ENCODE measurements around the gene OASL. TPM values are rescaled to one million over a fixed set of nuclear protein-coding genes. Genes with fewer than 3 reads are reported as not detected.

OASL gene
- total and polyA plus RNA-seq, 2 donors from 2014 or later, result 1.0 TPM

DNA sequence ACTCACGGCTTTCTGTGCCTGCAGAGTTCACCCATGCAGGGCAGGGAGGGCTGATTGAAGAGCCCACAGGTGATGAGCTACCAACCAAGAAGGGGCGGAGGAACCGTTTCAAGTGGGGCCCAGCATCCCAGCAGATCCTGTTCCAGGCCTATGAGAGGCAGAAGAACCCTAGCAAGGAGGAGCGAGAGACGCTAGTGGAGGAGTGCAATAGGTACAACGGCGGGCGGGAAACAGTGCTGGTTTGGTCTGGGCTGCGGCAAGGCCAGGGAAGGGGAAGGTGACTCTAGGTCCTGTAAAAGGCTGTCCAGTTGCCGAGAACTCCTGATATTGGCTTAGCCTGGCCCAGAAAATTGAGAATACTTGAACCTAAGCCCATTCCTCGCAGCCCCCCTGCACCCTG, 45.5 kb downstream of the OASL start:
- H3K27ac ChIP-seq (ENCODE audit: low read depth in 2 of 2, low read length in 2 of 2), result no peak overlapping the region
- H3K9ac ChIP-seq (ENCODE audit: low read length in 3 of 3), result no peak overlapping the region
- H3K4me1 ChIP-seq (ENCODE audit: control insufficient read depth in 2 of 3, insufficient read depth in 2 of 3, low read depth in 1 of 3, low read length in 3 of 3), result peaks cover 0 to 4% (median 0%) of the 10 kb centered on the region in 3 donors
- intact Hi-C loops (cut with DNase I), result no loop called here
- no peak overlapping the region for H3K4me3 ChIP-seq (ENCODE audit: low read length in 3 of 3)
- no peak for TF ChIP-seq CTCF (IDR thresholded peaks at IDR 0.05; ENCODE audit: borderline replicate concordance, extremely low read depth, insufficient read depth)
- DNase-seq, result no peak
- no peaks in the 10 kb centered on the region for H3K9me3 ChIP-seq (ENCODE audit: control insufficient read depth in 2 of 3, insufficient read depth in 1 of 3, low read length in 3 of 3)
- no peaks in the 10 kb centered on the region for H3K27me3 ChIP-seq (ENCODE audit: control insufficient read depth, insufficient read depth, low read length)
- FAIRE-seq, result no peak
- peaks cover 2 to 30% (median 19%) of the 10 kb centered on the region in 3 donors for H3K36me3 ChIP-seq (ENCODE audit: control insufficient read depth in 2 of 3, insufficient read depth in 3 of 3, low read length in 3 of 3)

GRCh38 chr12:120992989-120993388, 46.1 kb downstream of the OASL start:
- Histone ChIP-seq H3K27me3 (ENCODE audit: control insufficient read depth, insufficient read depth, low read length) (no peaks in the 10 kb centered on the region), H3K9ac (ENCODE audit: low read length in 3 of 3) (no peak overlapping the region), H3K27ac (ENCODE audit: low read depth in 2 of 2, low read length in 2 of 2) (no peak overlapping the region), H3K36me3 (ENCODE audit: control insufficient read depth in 2 of 3, insufficient read depth in 3 of 3, low read length in 3 of 3) (peaks cover 2 to 30% (median 19%) of the 10 kb centered on the region in 3 donors), H3K9me3 (ENCODE audit: control insufficient read depth in 2 of 3, insufficient read depth in 1 of 3, low read length in 3 of 3) (no peaks in the 10 kb centered on the region), H3K4me1 (ENCODE audit: control insufficient read depth in 2 of 3, insufficient read depth in 2 of 3, low read depth in 1 of 3, low read length in 3 of 3) (no peaks in the 10 kb centered on the region), H3K4me3 (ENCODE audit: low read length in 3 of 3) (no peak overlapping the region)
- no peak for TF ChIP-seq CTCF (IDR thresholded peaks at IDR 0.05; ENCODE audit: borderline replicate concordance, extremely low read depth, insufficient read depth)
- FAIRE-seq, result no peak
- DNase-seq, result no peak
- intact Hi-C loops (cut with DNase I), result no loop called here

GRCh38 chr12:120991965-120992364, 47.1 kb downstream of the OASL start:
- Histone ChIP-seq H3K36me3 (ENCODE audit: control insufficient read depth in 2 of 3, insufficient read depth in 3 of 3, low read length in 3 of 3) (peaks cover 2 to 30% (median 19%) of the 10 kb centered on the region in 3 donors), H3K9me3 (ENCODE audit: control insufficient read depth in 2 of 3, insufficient read depth in 1 of 3, low read length in 3 of 3) (no peaks in the 10 kb centered on the region), H3K9ac (ENCODE audit: low read length in 3 of 3) (no peak overlapping the region), H3K4me3 (ENCODE audit: low read length in 3 of 3) (no peak overlapping the region), H3K4me1 (ENCODE audit: control insufficient read depth in 2 of 3, insufficient read depth in 2 of 3, low read depth in 1 of 3, low read length in 3 of 3) (no peaks in the 10 kb centered on the region), H3K27me3 (ENCODE audit: control insufficient read depth, insufficient read depth, low read length) (no peaks in the 10 kb centered on the region), H3K27ac (ENCODE audit: low read depth in 2 of 2, low read length in 2 of 2) (no peak overlapping the region)
- FAIRE-seq (no peak), DNase-seq (no peak)
- no peak for TF ChIP-seq CTCF (IDR thresholded peaks at IDR 0.05; ENCODE audit: borderline replicate concordance, extremely low read depth, insufficient read depth)
- intact Hi-C loops (cut with DNase I), result no loop called here

DNA sequence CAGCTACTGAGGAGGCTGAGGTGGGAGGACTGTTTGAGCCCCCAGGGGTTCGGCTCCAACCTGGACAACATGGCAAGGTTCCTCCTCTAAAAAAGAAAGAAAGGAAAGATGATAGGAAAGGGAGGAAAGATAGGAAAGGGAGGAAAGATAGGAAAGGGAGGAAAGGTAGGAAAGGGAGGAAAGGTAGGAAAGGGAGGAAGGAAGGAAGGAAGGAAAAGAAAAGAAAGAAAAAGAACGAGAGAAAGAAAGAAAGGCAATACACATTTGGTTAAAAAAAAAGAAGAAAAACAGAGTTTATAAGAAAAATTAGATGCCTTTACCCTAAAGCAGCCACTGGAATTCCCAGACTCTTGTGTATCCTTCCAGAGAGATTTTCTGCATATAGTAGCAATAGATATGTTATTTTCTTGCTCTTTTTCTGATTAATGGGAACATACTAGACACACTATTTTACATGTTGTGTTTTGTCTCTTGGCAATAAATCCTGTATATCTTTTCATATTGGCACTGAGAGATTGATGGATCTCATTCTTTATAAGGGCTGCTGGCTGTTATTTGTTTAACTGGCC, 48.5 kb downstream of the OASL start:
- Histone ChIP-seq H3K27me3 (ENCODE audit: control insufficient read depth, insufficient read depth, low read length) (no peaks in the 10 kb centered on the region), H3K4me3 (ENCODE audit: low read length in 3 of 3) (no peak overlapping the region), H3K9me3 (ENCODE audit: control insufficient read depth in 2 of 3, insufficient read depth in 1 of 3, low read length in 3 of 3) (no peaks in the 10 kb centered on the region), H3K4me1 (ENCODE audit: control insufficient read depth in 2 of 3, insufficient read depth in 2 of 3, low read depth in 1 of 3, low read length in 3 of 3) (no peaks in the 10 kb centered on the region), H3K27ac (ENCODE audit: low read depth in 2 of 2, low read length in 2 of 2) (no peak overlapping the region), H3K36me3 (ENCODE audit: control insufficient read depth in 2 of 3, insufficient read depth in 3 of 3, low read length in 3 of 3) (peaks cover 2 to 19% (median 17%) of the 10 kb centered on the region in 3 donors), H3K9ac (ENCODE audit: low read length in 3 of 3) (no peak overlapping the region)
- DNase-seq (no peak), FAIRE-seq (no peak)
- no peak for TF ChIP-seq CTCF (IDR thresholded peaks at IDR 0.05; ENCODE audit: borderline replicate concordance, extremely low read depth, insufficient read depth)
- intact Hi-C loops (cut with DNase I), result no loop called here

Data from kidney (tissue), 14 donors.